HG03558 (cell line): ENCODE results near the gene PTPRN2.
"Not testable (repeated sequence)": the region's sequence is repeated elsewhere in the genome, so short reads cannot be mapped to it uniquely, and the experiment has no call there.

ENCODE experiments used
- ATAC-seq: cut with Tn5 transposase; IDR thresholded peaks from one replicate; pipeline ENCODE4 v1.9.1; 2021; ENCODE audit warnings: moderate number of reproducible peaks; ENCODE audit not compliant: unreplicated experiment; ENCODE audit errors: extremely low read depth

Gene PTPRN2

GRCh38 chr7:157568770-157569584 is 1018.6 kb downstream of the PTPRN2 start:
- ATAC-seq = peak; percentile 66

GRCh38 chr7:157568106-157568769 is 1019.4 kb downstream of the PTPRN2 start:
- no peak for ATAC-seq

GRCh38 chr7:157567666-157568065 is 1020.0 kb downstream of the PTPRN2 start:
- no peak for ATAC-seq

GRCh38 chr7:157566631-157567006 is 1021.0 kb downstream of the PTPRN2 start:
- ATAC-seq = no peak

GRCh38 chr7:157565981-157566630 is 1021.5 kb downstream of the PTPRN2 start:
- ATAC-seq = no peak

GRCh38 chr7:157565201-157565626 is 1022.4 kb downstream of the PTPRN2 start:
- ATAC-seq = no peak

GRCh38 chr7:157564517-157565177 is 1023.0 kb downstream of the PTPRN2 start:
- no peak for ATAC-seq

GRCh38 chr7:157563467-157564135 is 1024.0 kb downstream of the PTPRN2 start:
- not testable (repeated sequence) for ATAC-seq

GRCh38 chr7:157562522-157563398 is 1024.9 kb downstream of the PTPRN2 start:
- not testable (repeated sequence) for ATAC-seq

- no peak for ATAC-seq
These were observed 1025.7 kb downstream of the PTPRN2 start for GRCh38 chr7:157561816-157562410.

- ATAC-seq = no peak
These were observed 1026.2 kb downstream of the PTPRN2 start for GRCh38 chr7:157561523-157561785.

GRCh38 chr7:157560710-157561522 is 1026.7 kb downstream of the PTPRN2 start:
- ATAC-seq = no peak

GRCh38 chr7:157560258-157560654 is 1027.4 kb downstream of the PTPRN2 start:
- no peak for ATAC-seq

- ATAC-seq = no peak
These were observed 1027.9 kb downstream of the PTPRN2 start for GRCh38 chr7:157559596-157560257.

GRCh38 chr7:157558875-157559595 is 1028.6 kb downstream of the PTPRN2 start:
- ATAC-seq = no peak

GRCh38 chr7:157558516-157558874 is 1029.1 kb downstream of the PTPRN2 start:
- no peak for ATAC-seq

GRCh38 chr7:157558061-157558460 is 1029.6 kb downstream of the PTPRN2 start:
- no peak for ATAC-seq
